Measurements from ENCODE around the gene PRR23A.
"Not testable (repeated sequence)": the region's sequence is repeated elsewhere in the genome, so short reads cannot be mapped to it uniquely, and the experiment has no call there.

- TF ChIP-seq EP300, CTCF, POLR2A (IDR thresholded peaks at IDR 0.05): not testable (repeated sequence)
Measured at GRCh38 chr3:139030576-139030975, 24.5 kb upstream of the PRR23A start.
